IMR-90 (cell line): ENCODE data around the gene SLC35F1. TPM values are rescaled to one million over a fixed set of nuclear protein-coding genes. Genes with fewer than 3 reads are reported as not detected.

Experiments
- ATAC-seq: fragments of 200-7000 bp; cut with Tn5 transposase; 2 replicates; pipeline ENCODE4 v1.9.1; 2020; ENCODE audit warnings: low read depth, mild to moderate bottlenecking, moderate library complexity
- BruUV-seq: library from RNA; stranded (reverse); fragments of 400-500 nt; replicated peaks from 2 replicates; lab custom pipeline; 2021; lab: Mats Ljungman, UMichigan
- CTCF ChIA-PET: fragments of 300-600 bp; formaldehyde crosslinking; extraction: SDS; loops from one replicate; lab custom pipeline; 2021; ENCODE audit warnings: antibody characterized with exemption; lab: Yijun Ruan, JAX
- POLR2A ChIA-PET: fragments of 300-600 bp; sonication (Branson Sonifier 250); formaldehyde crosslinking; loops from one replicate; lab custom pipeline; 2022; ENCODE audit warnings: antibody characterized with exemption; ENCODE audit not compliant: unreplicated experiment; lab: Charles Lee
- DNase-seq: peaks from one replicate; pipeline ENCODE4 v3.0.0; 2013
- H2AFZ ChIP-seq: replicated peaks from 2 replicates; pipeline ENCODE3; 2013; ENCODE audit warnings: low read length, mild to moderate bottlenecking; ENCODE audit not compliant: poor library complexity
- H2AK5ac ChIP-seq: 2 replicates; pipeline ENCODE4 v1.6.1; 2013; ENCODE audit warnings: low read depth, low read length, inconsistent platforms
- H2AK9ac ChIP-seq: replicated peaks from 2 replicates; pipeline ENCODE3; 2013; ENCODE audit warnings: mild to moderate bottlenecking, low read depth, low read length, moderate library complexity; ENCODE audit not compliant: poor library complexity
- H2BK120ac ChIP-seq: 2 replicates; pipeline ENCODE4 v1.6.1; 2013; ENCODE audit warnings: low read depth, low read length, inconsistent platforms
- H2BK15ac ChIP-seq: 3 replicates; pipeline ENCODE4 v1.6.1; 2013; ENCODE audit warnings: low read depth, low read length, inconsistent platforms
- H2BK20ac ChIP-seq: 2 replicates; pipeline ENCODE4 v1.6.1; 2013; ENCODE audit warnings: low read depth, mild to moderate bottlenecking, inconsistent platforms, low read length, moderate library complexity
- H2BK5ac ChIP-seq: 2 replicates; pipeline ENCODE4 v1.6.1; 2013; ENCODE audit warnings: mild to moderate bottlenecking, low read depth, low read length, inconsistent platforms; ENCODE audit not compliant: poor library complexity, severe bottlenecking
- H3K14ac ChIP-seq: replicated peaks from 2 replicates; pipeline ENCODE4 v1.6.1; 2013; ENCODE audit warnings: low read depth, low read length, inconsistent platforms
- H3K18ac ChIP-seq: 2 replicates; pipeline ENCODE4 v1.6.1; 2013; ENCODE audit warnings: low read depth, low read length, control low read depth
- H3K23ac ChIP-seq: 2 replicates; pipeline ENCODE4 v1.6.1; 2013; ENCODE audit warnings: low read depth, low read length, inconsistent platforms
- H3K27ac ChIP-seq: 2 replicates; pipeline ENCODE4 v1.5.1; 2013; ENCODE audit warnings: mild to moderate bottlenecking, control low read depth, low read length; ENCODE audit not compliant: insufficient read depth
- H3K27me3 ChIP-seq: 2 replicates; pipeline ENCODE4 v1.6.1; 2013; ENCODE audit warnings: low read length; ENCODE audit not compliant: control insufficient read depth, insufficient read depth
- H3K36me3 ChIP-seq: 2 replicates; pipeline ENCODE4 v1.6.1; 2013; ENCODE audit warnings: low read length, mixed read lengths; ENCODE audit not compliant: control insufficient read depth, insufficient read depth
- H3K4ac ChIP-seq: 2 replicates; pipeline ENCODE4 v1.6.1; 2013; ENCODE audit warnings: low read depth, low read length, inconsistent platforms
- H3K4me1 ChIP-seq: 2 replicates; pipeline ENCODE4 v1.6.1; 2013; ENCODE audit warnings: low read length, mixed read lengths; ENCODE audit not compliant: control insufficient read depth, insufficient read depth
- H3K4me2 ChIP-seq: 2 replicates; pipeline ENCODE4 v1.6.1; 2013; ENCODE audit warnings: low read depth, mild to moderate bottlenecking, control low read depth, low read length, moderate library complexity
- H3K4me3 ChIP-seq: 2 replicates; pipeline ENCODE4 v1.5.1; 2013; ENCODE audit warnings: low read depth, mild to moderate bottlenecking, control low read depth, low read length, moderate library complexity; ENCODE audit not compliant: insufficient read depth
- H3K56ac ChIP-seq: 2 replicates; pipeline ENCODE4 v1.6.1; 2013; ENCODE audit warnings: low read length, inconsistent platforms; ENCODE audit not compliant: insufficient read depth; ENCODE audit errors: extremely low read depth
- H3K79me1 ChIP-seq, 2 experiments: 2 replicates each; pipeline ENCODE4 v1.6.1; 2013; ENCODE audit warnings: low read length in 2 of 2, inconsistent platforms in 1 of 2, low read depth in 1 of 2
- H3K9ac ChIP-seq: 2 replicates; pipeline ENCODE4 v1.6.1; 2013; ENCODE audit warnings: low read depth, low read length, control low read depth
- H3K9me1 ChIP-seq: 2 replicates; pipeline ENCODE4 v1.6.1; 2013; ENCODE audit warnings: low read length, inconsistent platforms; ENCODE audit not compliant: insufficient read depth
- H3K9me3 ChIP-seq: 2 replicates; pipeline ENCODE4 v1.6.1; 2013; ENCODE audit warnings: low read length; ENCODE audit not compliant: control insufficient read depth, insufficient read depth
- H4K20me1 ChIP-seq: 2 replicates; pipeline ENCODE4 v1.6.1; 2013; ENCODE audit warnings: low read length, inconsistent platforms; ENCODE audit not compliant: insufficient read depth
- H4K5ac ChIP-seq: 2 replicates; pipeline ENCODE4 v1.6.1; 2013; ENCODE audit warnings: mild to moderate bottlenecking, low read depth, low read length, control low read depth
- H4K8ac ChIP-seq, 2 experiments: 2 replicates each; pipeline ENCODE4 v1.6.1; 2013; ENCODE audit warnings: low read depth in 2 of 2, low read length in 2 of 2, control low read depth in 1 of 2, inconsistent platforms in 1 of 2
- H4K91ac ChIP-seq: 2 replicates; pipeline ENCODE4 v1.6.1; 2013; ENCODE audit warnings: low read depth, low read length, inconsistent platforms; ENCODE audit not compliant: insufficient read depth
- CHD1 ChIP-seq: IDR thresholded peaks from 2 replicates; pipeline ENCODE4 v1.6.1; 2012; ENCODE audit warnings: low read depth, low read length, improper control_type of control experiment
- MAFK ChIP-seq: IDR thresholded peaks from 2 replicates; pipeline ENCODE4 v1.6.1; 2012; ENCODE audit warnings: low read depth, low read length, improper control_type of control experiment
- MXI1 ChIP-seq: IDR thresholded peaks from 2 replicates; pipeline ENCODE4 v1.6.1; 2012; ENCODE audit warnings: low read depth, mild to moderate bottlenecking, low read length, moderate library complexity, borderline replicate concordance
- POLR2A ChIP-seq: IDR thresholded peaks from 2 replicates; pipeline ENCODE4 v1.6.1; 2012; ENCODE audit warnings: mild to moderate bottlenecking, low read depth, low read length
- RAD21 ChIP-seq: IDR thresholded peaks from 2 replicates; pipeline ENCODE4 v1.6.1; 2012; ENCODE audit warnings: low read length, improper control_type of control experiment
- RCOR1 ChIP-seq: IDR thresholded peaks from 2 replicates; pipeline ENCODE4 v1.6.1; 2012; ENCODE audit warnings: mild to moderate bottlenecking, low read length, improper control_type of control experiment; ENCODE audit not compliant: insufficient replicate concordance
- RFX5 ChIP-seq: IDR thresholded peaks from 2 replicates; pipeline ENCODE4 v1.8.0; 2012; ENCODE audit warnings: low read depth, mild to moderate bottlenecking, low read length, moderate library complexity
- SMC3 ChIP-seq: fragments of 150-350 bp; IDR thresholded peaks from 2 replicates; pipeline ENCODE4 v1.6.1; 2016; ENCODE audit warnings: low read depth, mild to moderate bottlenecking, antibody characterized with exemption, low read length, moderate library complexity
- USF2 ChIP-seq: fragments of 150-350 bp; IDR thresholded peaks from 2 replicates; pipeline ENCODE4 v1.6.1; 2017; ENCODE audit warnings: mild to moderate bottlenecking, antibody characterized with exemption, low read length, low read depth
- WGBS, 2 experiments: methylation state at CpG; one replicate each; pipeline versions ENCODE4 v1.1.5 to v1.1.7; 2013; ENCODE audit warnings: missing lambda C conversion rate in 2 of 2; ENCODE audit not compliant: insufficient read length in 1 of 2; ENCODE audit errors: extremely low coverage in 2 of 2; 5-methylcytosine and 5-hydroxymethylcytosine counted together
- dilution Hi-C: fragments of 300-500 bp; cut with HindIII; formaldehyde crosslinking; loops from one replicate; pipeline ENCODE4 v1.14.3; 2018; ENCODE audit warnings: low sequenced_read_pairs; ENCODE audit not compliant: unreplicated experiment
- in situ Hi-C: fragments of 300-500 bp; cut with MboI; formaldehyde crosslinking; loops from 3 replicates; pipeline ENCODE4 v1.14.3; 2019; ENCODE audit warnings: low sequenced_read_pairs, inconsistent platforms, mixed read lengths
- intact Hi-C: fragments of 100-400 bp; cut with micrococcal nuclease; formaldehyde crosslinking; loops from 2 replicates; pipeline ENCODE4 v1.10.0; 2022
- polyA plus RNA-seq, 3 experiments: library from polyadenylated mRNA; depleted of rRNA; stranded (reverse); fragments of >200 nt; gene quantifications; 2 replicates each; pipeline ENCODE4 v1.2.3, GENCODE V29; 2012; ENCODE audit warnings: low replicate concordance in 1 of 3
- total RNA-seq: library from RNA; depleted of rRNA; stranded (reverse); fragments of >200 nt; gene quantifications from 2 replicates; pipeline ENCODE4 v1.2.3, GENCODE V29; 2012

Gene SLC35F1
- total and polyA plus RNA-seq, 2 of the 4 experiments (the other 2 are of a cell fraction): not detected

GRCh38 chr6:118061666-118062065 is 154.6 kb downstream of the SLC35F1 start:
- Histone ChIP-seq H3K9ac (no peak overlapping the region), H3K4me1 (no peaks in the 10 kb centered on the region), H4K8ac (no peak overlapping the region), H2BK120ac (no peak overlapping the region), H2BK5ac (no peak overlapping the region), H3K4me2 (no peak overlapping the region), H3K9me3 (no peaks in the 10 kb centered on the region), H2AK9ac (no peak overlapping the region), H3K18ac (no peak overlapping the region), H3K27me3 (no peaks in the 10 kb centered on the region), H3K27ac (no peak overlapping the region), H2BK15ac (no peak overlapping the region), H4K5ac (no peak overlapping the region), H3K9me1 (no peaks in the 10 kb centered on the region), H2BK20ac (no peak overlapping the region), H3K79me1 (no peaks in the 10 kb centered on the region), H3K56ac (no peak overlapping the region), H2AK5ac (no peak overlapping the region), H3K36me3 (no peaks in the 10 kb centered on the region), H4K20me1 (no peaks in the 10 kb centered on the region), H4K91ac (no peak overlapping the region), H3K4me3 (no peak overlapping the region), H3K4ac (no peak overlapping the region), H3K23ac (no peak overlapping the region), H3K14ac (no peak overlapping the region), H2AFZ (no peak overlapping the region)
- no TSS peak for BruUV-seq
- no peak for TF ChIP-seq USF2
- no peak for TF ChIP-seq CHD1
- no peak for TF ChIP-seq RFX5
- no peak for TF ChIP-seq RCOR1
- TF ChIP-seq MAFK: no peak
- TF ChIP-seq POLR2A: no peak
- TF ChIP-seq RAD21: no peak
- TF ChIP-seq SMC3: no peak
- no peak for TF ChIP-seq MXI1
- CTCF ChIA-PET: no interaction called here
- ATAC-seq (no peak), DNase-seq (no peak)
- WGBS, 2 experiments: 80% methylated on average over 1 of the region's 8 CpGs; no CpG with 5 or more reads in 1 of the 2 experiments
- in situ Hi-C loops (no loop called here), intact Hi-C loops (no loop called here), dilution Hi-C loops (no loop called here)
- POLR2A ChIA-PET: no interaction called here
